RWPE1 (cell line): Measurements from ENCODE around the gene UCN3.
"Not testable (repeated sequence)": the region's sequence is repeated elsewhere in the genome, so short reads cannot be mapped to it uniquely, and the experiment has no call there.

Source experiments
- CTCF ChIA-PET: fragments of 350-600 bp; sonication (Branson Sonifier 250); formaldehyde crosslinking; extraction: SDS; loops from one replicate; lab custom pipeline; 2021; lab: Yijun Ruan, JAX
- POLR2A ChIA-PET: fragments of 400-600 bp; formaldehyde crosslinking; extraction: SDS; loops from one replicate; lab custom pipeline; 2020; ENCODE audit warnings: antibody characterized with exemption; ENCODE audit not compliant: low non-redundant PET; lab: Yijun Ruan, JAX
- DNase-seq: peaks from one replicate; pipeline ENCODE4 v3.0.0; 2012; ENCODE audit warnings: low spot score
- H3K27ac ChIP-seq: fragments of 450-650 bp; 2 replicates; pipeline ENCODE4 v1.5.1; 2017
- TF ChIP-seq, protein P1 (sequence below): fragments of 450-650 bp; conservative IDR thresholded peaks from 2 replicates; pipeline ENCODE4 v1.5.1; 2017; ENCODE audit warnings: low read depth, mild to moderate bottlenecking

The UCN3 gene

DNA sequence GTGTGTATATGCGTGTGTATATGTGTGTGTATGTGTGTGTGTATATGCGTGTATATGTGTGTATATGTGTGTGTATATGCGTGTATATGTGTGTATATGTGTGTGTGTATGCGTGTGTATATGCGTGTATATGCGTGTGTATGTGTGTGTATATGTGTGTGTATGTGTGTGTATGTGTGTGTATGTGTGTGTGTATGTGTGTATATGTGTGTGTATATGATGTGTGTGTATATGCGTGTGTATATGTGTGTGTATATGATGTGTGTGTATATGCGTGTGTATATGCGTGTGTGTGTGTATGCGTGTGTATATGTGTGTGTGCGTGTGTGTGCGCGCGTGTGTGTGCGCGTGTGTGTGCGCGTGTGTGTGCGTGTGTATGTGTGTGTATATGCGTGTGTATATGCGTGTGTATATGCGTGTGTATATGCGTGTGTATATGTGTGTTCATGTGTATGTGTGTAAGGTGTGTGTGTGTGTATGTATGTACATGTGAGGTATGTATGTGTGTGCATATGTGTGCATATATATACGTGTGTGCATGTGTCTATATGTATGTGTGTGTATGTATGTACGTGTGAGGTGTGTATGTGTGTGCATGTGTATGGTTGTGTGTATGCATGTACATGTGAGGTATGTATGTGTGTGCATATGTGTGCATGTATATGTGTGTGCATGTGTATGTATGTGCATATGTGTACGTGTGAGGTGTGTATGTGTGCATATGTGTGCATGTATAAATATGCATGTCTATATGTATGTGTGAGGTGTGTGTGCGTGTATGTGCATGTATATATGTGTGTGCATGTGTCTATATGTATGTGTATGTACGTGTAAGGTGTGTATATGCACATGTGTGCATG, 6.0 kb downstream of the UCN3 start:
- POLR2A ChIA-PET = no interaction called here
- DNase-seq = no peak
- CTCF ChIA-PET = no interaction called here
- TF ChIP-seq, protein P1, sequence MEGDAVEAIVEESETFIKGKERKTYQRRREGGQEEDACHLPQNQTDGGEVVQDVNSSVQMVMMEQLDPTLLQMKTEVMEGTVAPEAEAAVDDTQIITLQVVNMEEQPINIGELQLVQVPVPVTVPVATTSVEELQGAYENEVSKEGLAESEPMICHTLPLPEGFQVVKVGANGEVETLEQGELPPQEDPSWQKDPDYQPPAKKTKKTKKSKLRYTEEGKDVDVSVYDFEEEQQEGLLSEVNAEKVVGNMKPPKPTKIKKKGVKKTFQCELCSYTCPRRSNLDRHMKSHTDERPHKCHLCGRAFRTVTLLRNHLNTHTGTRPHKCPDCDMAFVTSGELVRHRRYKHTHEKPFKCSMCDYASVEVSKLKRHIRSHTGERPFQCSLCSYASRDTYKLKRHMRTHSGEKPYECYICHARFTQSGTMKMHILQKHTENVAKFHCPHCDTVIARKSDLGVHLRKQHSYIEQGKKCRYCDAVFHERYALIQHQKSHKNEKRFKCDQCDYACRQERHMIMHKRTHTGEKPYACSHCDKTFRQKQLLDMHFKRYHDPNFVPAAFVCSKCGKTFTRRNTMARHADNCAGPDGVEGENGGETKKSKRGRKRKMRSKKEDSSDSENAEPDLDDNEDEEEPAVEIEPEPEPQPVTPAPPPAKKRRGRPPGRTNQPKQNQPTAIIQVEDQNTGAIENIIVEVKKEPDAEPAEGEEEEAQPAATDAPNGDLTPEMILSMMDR = no peak
- no peak overlapping the region for H3K27ac ChIP-seq

DNA sequence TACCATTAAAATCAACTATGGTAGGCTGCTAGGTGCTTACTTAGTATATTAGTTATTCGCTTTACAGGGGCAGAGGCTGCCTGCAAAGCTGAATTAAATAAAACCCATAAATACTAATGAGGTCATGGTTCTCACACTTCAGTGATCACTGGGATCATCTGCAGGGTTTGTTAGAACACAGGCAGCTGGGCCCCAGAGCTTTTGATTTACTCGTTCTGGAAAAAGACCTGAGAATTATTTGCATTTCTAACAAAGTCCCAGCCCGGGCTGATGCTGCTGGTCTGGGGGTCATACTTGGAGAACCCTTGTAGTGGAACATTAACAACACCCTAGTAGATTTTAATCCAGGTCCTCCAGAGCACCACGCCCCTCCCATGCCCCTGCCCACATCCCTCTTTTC, 8.5 kb downstream of the UCN3 start:
- POLR2A ChIA-PET = no interaction called here
- TF ChIP-seq, protein P1 = no peak
- no peak overlapping the region for H3K27ac ChIP-seq
- CTCF ChIA-PET = interaction anchor here (1.7 kb wide), 1 partner anchor 524 kb away, joined by 6 read pairs; no protein-coding TSS in a partner anchor
- no peak for DNase-seq

DNA sequence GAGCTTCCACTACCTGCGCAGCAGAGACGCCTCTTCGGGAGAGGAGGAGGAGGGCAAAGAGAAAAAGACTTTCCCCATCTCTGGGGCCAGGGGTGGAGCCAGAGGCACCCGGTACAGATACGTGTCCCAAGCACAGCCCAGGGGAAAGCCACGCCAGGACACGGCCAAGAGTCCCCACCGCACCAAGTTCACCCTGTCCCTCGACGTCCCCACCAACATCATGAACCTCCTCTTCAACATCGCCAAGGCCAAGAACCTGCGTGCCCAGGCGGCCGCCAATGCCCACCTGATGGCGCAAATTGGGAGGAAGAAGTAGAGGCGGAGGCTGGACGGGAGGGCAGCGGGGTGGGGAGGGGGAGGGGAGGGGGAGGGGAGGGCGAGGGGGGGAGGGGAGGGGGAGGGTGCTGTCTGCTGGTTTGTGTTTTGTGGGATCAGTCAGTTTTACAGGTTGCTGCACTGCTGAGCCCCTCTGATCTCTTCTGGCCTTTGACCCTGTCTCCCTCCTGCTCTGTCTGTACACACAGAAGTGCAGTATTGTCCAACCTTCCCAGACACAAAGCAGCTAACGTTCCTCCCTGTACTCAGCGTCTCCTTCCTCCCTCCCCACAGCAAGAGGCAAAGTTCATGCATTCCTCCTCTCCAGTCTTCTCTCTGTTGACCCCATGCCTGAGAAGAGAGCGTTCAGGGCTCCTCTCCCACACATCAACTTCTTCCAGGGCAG, 9.3 kb downstream of the UCN3 start:
- ChIA-PET POLR2A (no interaction called here), CTCF (interaction anchor here (1.7 kb wide), 1 partner anchor 524 kb away, joined by 6 read pairs; no protein-coding TSS in a partner anchor)
- TF ChIP-seq, protein P1 = no peak
- DNase-seq = no peak
- no peak overlapping the region for H3K27ac ChIP-seq

DNA sequence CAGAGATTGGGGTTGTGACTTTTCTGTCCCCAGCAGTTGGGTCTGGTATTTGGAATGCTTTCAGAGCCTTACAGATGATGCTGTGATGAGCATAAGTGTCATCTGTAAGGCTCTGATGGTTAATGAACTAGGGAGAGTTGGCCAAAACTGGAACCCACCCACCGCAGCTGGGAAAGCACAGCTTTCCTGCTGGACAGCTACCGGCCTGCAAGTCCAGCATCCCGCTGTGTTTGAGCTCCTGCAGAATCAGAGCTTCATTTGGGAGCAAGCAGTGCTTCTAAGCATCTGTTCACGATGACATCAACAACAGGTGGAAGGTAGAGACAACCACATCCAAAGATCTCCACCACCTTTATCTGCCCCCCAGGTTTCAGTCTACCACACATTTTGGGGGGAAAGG, 11.7 kb downstream of the UCN3 start:
- no peak overlapping the region for H3K27ac ChIP-seq
- TF ChIP-seq, protein P1 = no peak
- DNase-seq = no peak
- ChIA-PET POLR2A (no interaction called here), CTCF (interaction anchor here (0.6 kb wide), 1 partner anchor 827 kb away, joined by 3 read pairs; the partner anchor contains the start of gene PFKFB3)

DNA sequence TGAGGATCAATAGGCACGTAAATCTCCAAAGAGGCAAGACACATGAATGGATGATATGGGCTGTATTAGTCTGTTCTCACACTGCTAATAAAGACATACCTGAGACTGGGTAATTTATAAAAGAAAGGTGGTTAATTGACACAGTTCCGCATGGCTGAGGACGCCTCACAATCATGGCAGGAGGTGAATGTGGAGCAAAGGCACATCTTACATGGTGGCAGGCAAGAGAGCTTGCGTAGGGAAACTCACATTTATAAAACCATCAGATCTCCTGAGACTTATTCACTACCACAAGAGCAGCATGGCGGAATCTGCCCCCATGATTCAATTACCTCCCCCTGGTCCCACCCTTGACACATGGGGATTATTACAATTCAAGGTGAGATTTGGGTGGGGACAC, 14.4 kb downstream of the UCN3 start:
- DNase-seq, H3K27ac ChIP-seq, POLR2A ChIA-PET: not testable (repeated sequence)
- CTCF ChIA-PET = interaction anchor here (0.6 to 1.4 kb wide), 2 partner anchors 473 to 530 kb away, joined by 3 to 6 read pairs; no protein-coding TSS in a partner anchor

DNA sequence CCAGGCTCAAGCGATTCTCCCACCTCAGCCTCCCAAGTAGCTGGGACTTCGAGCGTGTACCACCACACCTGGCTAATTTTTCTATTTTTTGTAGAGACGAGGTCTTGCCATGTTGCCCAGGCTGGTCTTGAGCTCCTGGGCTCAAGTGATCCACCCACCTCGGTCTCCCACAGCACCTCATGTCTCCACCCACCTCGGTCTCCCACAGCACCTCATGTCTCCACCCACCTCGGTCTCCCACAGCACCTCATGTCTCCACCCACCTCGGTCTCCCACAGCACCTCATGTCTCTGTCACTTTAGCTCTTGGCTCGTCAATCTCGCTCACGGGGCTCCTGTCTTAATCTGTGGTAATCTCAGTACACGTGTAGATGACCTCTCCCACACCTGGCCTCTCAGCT, 15.6 kb downstream of the UCN3 start:
- CTCF ChIA-PET = interaction anchor here (0.6 to 1.4 kb wide), 2 partner anchors 531 to 570 kb away, joined by 3 to 6 read pairs; no protein-coding TSS in a partner anchor
- H3K27ac ChIP-seq, DNase-seq, POLR2A ChIA-PET: not testable (repeated sequence)

DNA sequence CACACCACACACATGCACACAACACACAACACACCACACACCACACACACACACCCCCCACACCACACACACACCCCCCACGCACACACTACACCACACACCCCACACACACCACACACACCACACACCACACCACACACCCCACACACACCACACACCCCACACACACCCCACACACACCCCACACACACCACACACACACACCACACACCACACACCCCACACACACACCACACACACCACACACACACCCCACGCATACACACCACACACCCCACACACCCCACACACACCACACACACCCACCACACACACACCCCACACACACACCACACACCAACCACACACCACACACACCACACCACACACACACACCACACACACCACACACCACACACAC, 16.4 kb downstream of the UCN3 start:
- CTCF ChIA-PET = no interaction called here
- no peak overlapping the region for H3K27ac ChIP-seq
- no peak for DNase-seq
- POLR2A ChIA-PET = no interaction called here
- TF ChIP-seq, protein P1 = no peak
